Lower leg skin (tissue), 4 donors: Measurements from ENCODE around the gene C1QTNF8. TPM values are rescaled to one million over a fixed set of nuclear protein-coding genes. Genes with fewer than 3 reads are reported as not detected.

ENCODE experiments used
- DNase-seq, 2 donors: peaks; one replicate each; pipeline ENCODE4 v3.0.0-alpha.2; 2019; ENCODE audit warnings: low spot score in 2 of 2
- H3K4me3 ChIP-seq: fragments of 200-600 bp; sonication (generic); 2 replicates; pipeline ENCODE4 v1.5.1; 2017; ENCODE audit warnings: mild to moderate bottlenecking, low read depth; ENCODE audit not compliant: poor library complexity, severe bottlenecking
- POLR2A ChIP-seq, 2 donors: fragments of 450-650 bp; IDR thresholded peaks; one replicate each; pipeline ENCODE4 v1.6.1; 2016 to 2017; ENCODE audit warnings: antibody characterized with exemption in 2 of 2, mild to moderate bottlenecking in 1 of 2, moderate library complexity in 1 of 2
- WGBS, 2 donors: methylation state at CpG; one replicate each; pipeline ENCODE4 v1.1.5; 2018; 5-methylcytosine and 5-hydroxymethylcytosine counted together
- intact Hi-C: fragments of 100-400 bp; cut with DNase I; formaldehyde crosslinking; loops from one replicate; pipeline ENCODE4 v1.15.0; 2023; ENCODE audit warnings: low total_unique reads
- total RNA-seq, 4 donors: library from RNA; depleted of rRNA; stranded (reverse); fragments of >200 nt; gene quantifications; one replicate each; pipeline ENCODE4 v1.1.0, GENCODE V29; 2016
- TF ChIP-seq, protein P1 (sequence below), 3 donors: fragments of 450-650 bp; IDR thresholded peaks; one replicate each; pipeline ENCODE4 v1.5.1; 2016; ENCODE audit warnings: antibody characterized with exemption in 3 of 3, mild to moderate bottlenecking in 3 of 3, moderate library complexity in 2 of 3

C1QTNF8 gene
- total RNA-seq, 4 donors from 2014 or later, result not detected

DNA sequence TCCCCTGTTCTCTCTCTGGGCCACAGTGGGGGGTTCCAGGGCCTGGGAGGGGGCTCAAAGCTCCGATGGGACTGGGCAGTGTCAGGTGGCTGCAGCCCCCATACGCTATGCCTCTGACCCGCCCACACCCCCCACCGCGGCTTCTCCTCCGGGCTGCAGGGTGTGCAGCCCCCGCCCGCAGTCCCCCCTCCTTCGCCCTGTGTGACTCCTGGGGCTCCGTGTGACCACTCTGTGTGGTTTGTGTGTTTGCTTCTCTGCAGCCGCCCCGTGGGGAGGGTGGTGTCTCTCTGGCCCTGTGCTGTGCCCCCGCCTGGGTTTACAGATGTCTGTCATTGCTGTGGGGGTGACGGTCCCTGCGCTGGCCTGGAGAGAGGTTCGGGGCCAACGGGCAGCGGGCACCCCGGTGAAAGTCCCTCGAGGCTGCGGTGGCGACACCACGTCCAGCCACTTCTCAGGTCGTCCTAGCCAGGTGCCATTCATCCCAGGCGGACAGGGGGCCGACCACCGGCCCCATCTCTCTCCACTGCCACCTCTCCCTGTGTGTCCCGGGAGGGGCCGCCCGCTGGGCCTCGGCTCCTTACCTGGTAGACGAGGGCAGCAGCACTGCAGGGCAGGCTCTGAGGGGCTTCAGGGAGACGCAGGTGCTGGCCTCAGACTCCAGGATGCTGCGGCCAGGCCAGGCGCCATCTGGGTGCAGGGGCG, 18.0 kb downstream of the C1QTNF8 start:
- intact Hi-C loops, result no loop called here
- no peak for TF ChIP-seq POLR2A (IDR thresholded peaks at IDR 0.05)
- TF ChIP-seq, protein P1, sequence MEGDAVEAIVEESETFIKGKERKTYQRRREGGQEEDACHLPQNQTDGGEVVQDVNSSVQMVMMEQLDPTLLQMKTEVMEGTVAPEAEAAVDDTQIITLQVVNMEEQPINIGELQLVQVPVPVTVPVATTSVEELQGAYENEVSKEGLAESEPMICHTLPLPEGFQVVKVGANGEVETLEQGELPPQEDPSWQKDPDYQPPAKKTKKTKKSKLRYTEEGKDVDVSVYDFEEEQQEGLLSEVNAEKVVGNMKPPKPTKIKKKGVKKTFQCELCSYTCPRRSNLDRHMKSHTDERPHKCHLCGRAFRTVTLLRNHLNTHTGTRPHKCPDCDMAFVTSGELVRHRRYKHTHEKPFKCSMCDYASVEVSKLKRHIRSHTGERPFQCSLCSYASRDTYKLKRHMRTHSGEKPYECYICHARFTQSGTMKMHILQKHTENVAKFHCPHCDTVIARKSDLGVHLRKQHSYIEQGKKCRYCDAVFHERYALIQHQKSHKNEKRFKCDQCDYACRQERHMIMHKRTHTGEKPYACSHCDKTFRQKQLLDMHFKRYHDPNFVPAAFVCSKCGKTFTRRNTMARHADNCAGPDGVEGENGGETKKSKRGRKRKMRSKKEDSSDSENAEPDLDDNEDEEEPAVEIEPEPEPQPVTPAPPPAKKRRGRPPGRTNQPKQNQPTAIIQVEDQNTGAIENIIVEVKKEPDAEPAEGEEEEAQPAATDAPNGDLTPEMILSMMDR (IDR thresholded peaks at IDR 0.05), result no peak
- H3K4me3 ChIP-seq, result no peak overlapping the region
- 61 to 66% methylated on average over 26 to 36 of the region's 36 CpGs for WGBS, 2 donors
- no peak for DNase-seq

DNA sequence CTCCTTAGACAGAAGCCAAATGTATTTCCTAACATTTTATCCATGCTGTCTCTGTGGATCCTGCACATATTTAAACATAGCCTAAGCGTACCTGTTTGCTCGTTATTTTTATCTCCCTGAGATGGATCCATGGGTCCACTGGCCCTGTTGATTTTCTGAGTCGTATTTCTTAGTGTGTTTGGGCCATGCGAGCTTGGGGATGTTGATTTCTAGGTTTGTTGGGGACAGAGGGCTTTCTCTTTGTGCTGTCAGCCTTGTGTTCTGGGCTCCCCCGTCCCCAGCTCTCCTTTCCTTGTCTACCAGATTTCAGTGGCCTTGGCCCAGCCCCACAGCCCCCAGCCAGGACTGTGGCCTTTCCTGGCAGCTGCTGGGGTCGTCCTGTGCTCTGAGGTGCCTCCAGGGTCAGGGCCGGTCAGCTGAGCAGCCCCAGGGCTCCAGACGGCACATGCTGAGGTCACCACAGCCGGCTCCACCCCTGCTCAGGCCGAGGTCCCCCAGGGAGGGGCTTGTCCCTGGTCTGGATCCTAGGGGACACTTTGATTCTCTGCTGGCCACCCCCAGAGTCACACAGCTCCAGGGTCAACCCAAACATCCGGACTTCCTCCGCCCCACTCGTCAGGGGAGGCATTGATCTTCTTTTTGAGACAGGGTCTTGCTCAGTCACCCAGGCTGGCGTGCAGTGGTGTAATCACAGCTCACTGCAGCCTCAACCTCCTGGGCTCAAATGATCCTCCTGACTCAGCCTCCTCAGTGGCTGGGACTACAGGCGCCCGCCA, 19.1 kb downstream of the C1QTNF8 start:
- TF ChIP-seq POLR2A (IDR thresholded peaks at IDR 0.05), result no peak
- TF ChIP-seq, protein P1 (IDR thresholded peaks at IDR 0.05), result no peak
- no peak for DNase-seq
- 41 to 50% methylated on average over 16 of the region's 16 CpGs for WGBS, 2 donors
- no peak overlapping the region for H3K4me3 ChIP-seq
- intact Hi-C loops, result no loop called here

DNA sequence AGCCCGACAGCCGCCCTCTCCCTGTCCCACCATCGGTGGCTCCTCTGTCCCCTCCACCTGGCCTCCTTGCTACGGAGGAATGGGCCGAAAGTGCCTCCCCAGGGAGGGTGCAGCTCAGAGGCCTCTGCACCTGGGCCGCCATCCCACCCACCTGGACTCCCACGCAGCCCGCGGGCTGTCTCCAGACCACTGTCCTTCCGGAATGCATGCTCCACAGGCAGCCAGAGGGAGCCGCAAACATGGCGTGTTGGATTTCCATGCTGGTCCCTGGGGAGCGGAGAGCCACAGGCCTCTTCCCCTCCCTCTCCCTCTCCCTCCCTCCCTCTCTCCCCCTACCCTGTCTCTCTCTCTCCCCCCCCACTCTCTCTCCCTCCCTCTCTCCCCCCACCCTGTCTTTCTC, 20.5 kb downstream of the C1QTNF8 start:
- no peak for DNase-seq
- intact Hi-C loops, result no loop called here
- TF ChIP-seq POLR2A (IDR thresholded peaks at IDR 0.05), result no peak
- TF ChIP-seq, protein P1 (IDR thresholded peaks at IDR 0.05), result no peak
- H3K4me3 ChIP-seq, result no peak overlapping the region
- 77 to 78% methylated on average over 13 of the region's 13 CpGs for WGBS, 2 donors

DNA sequence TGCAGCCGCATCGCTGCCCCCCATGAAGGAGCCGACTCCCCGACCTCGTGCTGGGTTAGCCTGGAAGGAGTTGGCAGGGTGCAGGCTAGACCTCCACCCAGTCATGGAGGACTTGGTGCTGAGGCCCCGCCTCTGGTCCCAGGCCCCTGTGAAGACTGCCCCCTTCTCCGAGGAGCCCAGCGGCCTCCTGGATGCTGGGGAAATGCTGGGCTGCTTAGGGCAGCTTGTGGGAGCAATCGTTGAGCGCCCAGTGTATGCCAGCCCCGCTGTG, 21.7 kb downstream of the C1QTNF8 start:
- DNase-seq, result no peak
- WGBS, 2 donors, result 70 to 100% methylated on average over 2 to 7 of the region's 11 CpGs
- H3K4me3 ChIP-seq, result no peak overlapping the region
- intact Hi-C loops, result no loop called here
- no peak for TF ChIP-seq POLR2A (IDR thresholded peaks at IDR 0.05)
- TF ChIP-seq, protein P1 (IDR thresholded peaks at IDR 0.05), result no peak

DNA sequence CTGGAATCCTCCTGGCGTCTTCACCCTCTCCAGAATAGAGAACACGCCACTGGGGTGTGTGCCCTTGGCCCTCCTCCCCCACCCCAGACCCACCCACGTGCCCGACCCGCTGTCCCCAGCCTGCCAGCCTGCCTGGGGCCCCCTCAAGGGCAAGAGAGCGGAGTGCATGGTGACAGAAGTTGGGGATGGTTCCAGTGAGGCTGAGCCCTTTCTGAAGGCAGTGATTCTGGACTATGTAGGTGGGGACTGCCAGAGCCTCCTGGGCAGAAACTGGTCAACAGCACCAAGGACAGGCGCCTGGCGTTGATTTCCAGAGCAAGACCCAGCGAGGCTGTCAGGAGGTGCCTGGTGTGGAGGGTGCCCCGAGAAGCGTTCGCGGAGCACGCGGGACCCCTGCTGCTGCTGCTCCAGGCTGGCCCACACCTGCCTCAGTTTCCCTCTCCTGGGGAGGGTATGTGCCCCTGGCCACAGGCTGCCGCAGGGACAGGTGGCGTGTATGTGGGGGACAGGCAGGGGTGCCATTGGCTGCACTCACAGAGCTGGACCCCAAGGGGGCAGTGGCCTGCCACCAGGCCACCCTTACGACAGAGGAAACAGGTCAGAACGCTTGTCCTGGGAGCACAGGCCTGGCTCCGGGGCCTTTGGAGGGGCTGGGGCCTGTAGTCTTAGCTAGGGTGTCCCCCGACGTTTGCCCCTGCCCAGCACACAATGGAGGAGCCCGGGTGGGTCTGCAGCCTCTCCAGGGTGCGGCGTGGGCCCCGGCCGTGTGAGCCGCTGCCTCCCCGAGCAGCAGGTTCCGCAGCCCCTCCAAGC, 22.3 kb downstream of the C1QTNF8 start:
- TF ChIP-seq, protein P1 (IDR thresholded peaks at IDR 0.05), result no peak
- no peak for TF ChIP-seq POLR2A (IDR thresholded peaks at IDR 0.05)
- H3K4me3 ChIP-seq, result no peak overlapping the region
- no peak for DNase-seq
- intact Hi-C loops, result no loop called here
- WGBS, 2 donors, result 54 to 55% methylated on average over 16 to 25 of the region's 30 CpGs
